Measurements from ENCODE around the gene ADK. TPM values are rescaled to one million over a fixed set of nuclear protein-coding genes. Genes with fewer than 3 reads are reported as not detected.

The ADK gene
- total RNA-seq, 1 experiment from 2014 or later = 26.8 TPM

DNA sequence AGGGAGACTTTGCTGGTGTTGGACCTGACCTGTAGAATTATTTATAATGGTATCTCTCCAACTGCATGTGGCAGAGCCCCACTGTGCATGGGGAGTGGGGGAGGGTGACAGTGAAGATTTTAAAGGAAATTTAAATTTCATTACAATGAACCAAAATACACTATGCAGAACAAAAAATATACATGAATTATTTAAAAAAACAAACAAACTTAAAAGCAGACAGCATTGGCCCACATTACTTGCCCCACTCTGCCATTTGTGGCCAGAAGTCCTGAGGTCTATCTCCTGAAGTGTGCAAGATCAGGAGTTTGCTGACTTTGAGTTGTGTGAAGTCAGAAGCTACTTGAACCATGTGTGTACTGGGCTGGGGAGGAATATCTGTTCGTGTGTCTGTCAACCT lies 40.9 kb upstream of the ADK start:
- no peak overlapping the region for H3K27ac ChIP-seq (ENCODE audit: insufficient read length, low read depth, low read length)
- H3K4me2 ChIP-seq (ENCODE audit: insufficient read depth, insufficient read length, low read length) = no peak overlapping the region
- WGBS (ENCODE audit: extremely low coverage, insufficient read length, low lambda C conversion rate) = no CpG with 5 or more reads among the region's 1 CpG

More for the DNA sequence above, 40.9 kb upstream of the ADK start:
- peaks cover 2% of the 10 kb centered on the region; the same call in 1 of the 2 replicates for H3K27me3 Mint-ChIP-seq (ENCODE audit: low read depth)
- Histone ChIP-seq H2AFZ (ENCODE audit: low read length) (no peak overlapping the region), H3K56ac (ENCODE audit: insufficient read length, low read depth, low read length) (no peak overlapping the region), H3K9me3 (ENCODE audit: control insufficient read depth, low read depth, low read length) (no peaks in the 10 kb centered on the region), H2BK12ac (ENCODE audit: insufficient read length, low read depth, low read length) (no peak overlapping the region), H2BK15ac (ENCODE audit: low read depth, low read length) (no peak overlapping the region), H3T11ph (ENCODE audit: low read length) (no peak overlapping the region), H3K4ac (ENCODE audit: low read depth, low read length) (no peak overlapping the region), H3K4me1 (ENCODE audit: insufficient read depth, low read length) (no peaks in the 10 kb centered on the region), H3K14ac (ENCODE audit: insufficient read depth, low read length) (no peak overlapping the region), H3K79me1 (ENCODE audit: insufficient read depth, low read depth, low read length, poor library complexity, severe bottlenecking) (peaks cover 6% of the 10 kb centered on the region), H3K27me3 (ENCODE audit: insufficient read depth, low read length) (no peaks in the 10 kb centered on the region), H2BK20ac (ENCODE audit: low read depth, low read length, poor library complexity, severe bottlenecking) (no peak overlapping the region), H3K9ac (ENCODE audit: extremely low read depth, insufficient read length, low read length) (no peak overlapping the region), H3K18ac (ENCODE audit: insufficient read length, low read depth, low read length) (no peak overlapping the region), H2BK120ac (ENCODE audit: low read depth, low read length, poor library complexity, severe bottlenecking) (no peak overlapping the region), H2BK5ac (ENCODE audit: insufficient read length, low read length) (no peak overlapping the region), H4K8ac (replicated peaks; ENCODE audit: insufficient read length, low read depth, low read length) (no peak overlapping the region), H3K23ac (ENCODE audit: insufficient read length, low read depth, low read length) (no peak overlapping the region), H4K91ac (ENCODE audit: insufficient read length, low read depth, low read length) (no peak overlapping the region), H3K23me2 (ENCODE audit: insufficient read length, low read depth, low read length, poor library complexity, severe bottlenecking) (no peaks in the 10 kb centered on the region), H2AK5ac (ENCODE audit: insufficient read length, low read length) (no peak overlapping the region), H3K79me2 (ENCODE audit: insufficient read depth, low read length) (no peaks in the 10 kb centered on the region), H4K5ac (ENCODE audit: insufficient read length, low read depth, low read length) (no peak overlapping the region), H4K20me1 (ENCODE audit: control insufficient read depth, insufficient read depth, insufficient read length) (no peaks in the 10 kb centered on the region)
- TF ChIP-seq, protein P1, sequence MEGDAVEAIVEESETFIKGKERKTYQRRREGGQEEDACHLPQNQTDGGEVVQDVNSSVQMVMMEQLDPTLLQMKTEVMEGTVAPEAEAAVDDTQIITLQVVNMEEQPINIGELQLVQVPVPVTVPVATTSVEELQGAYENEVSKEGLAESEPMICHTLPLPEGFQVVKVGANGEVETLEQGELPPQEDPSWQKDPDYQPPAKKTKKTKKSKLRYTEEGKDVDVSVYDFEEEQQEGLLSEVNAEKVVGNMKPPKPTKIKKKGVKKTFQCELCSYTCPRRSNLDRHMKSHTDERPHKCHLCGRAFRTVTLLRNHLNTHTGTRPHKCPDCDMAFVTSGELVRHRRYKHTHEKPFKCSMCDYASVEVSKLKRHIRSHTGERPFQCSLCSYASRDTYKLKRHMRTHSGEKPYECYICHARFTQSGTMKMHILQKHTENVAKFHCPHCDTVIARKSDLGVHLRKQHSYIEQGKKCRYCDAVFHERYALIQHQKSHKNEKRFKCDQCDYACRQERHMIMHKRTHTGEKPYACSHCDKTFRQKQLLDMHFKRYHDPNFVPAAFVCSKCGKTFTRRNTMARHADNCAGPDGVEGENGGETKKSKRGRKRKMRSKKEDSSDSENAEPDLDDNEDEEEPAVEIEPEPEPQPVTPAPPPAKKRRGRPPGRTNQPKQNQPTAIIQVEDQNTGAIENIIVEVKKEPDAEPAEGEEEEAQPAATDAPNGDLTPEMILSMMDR (conservative IDR thresholded peaks at IDR 0.05) = no peak
- DNase-seq = no peak
- no peaks in the 10 kb centered on the region for H3K9me3 Mint-ChIP-seq
- no peak overlapping the region for H3K4me3 Mint-ChIP-seq
- H3K4me1 Mint-ChIP-seq = no peaks in the 10 kb centered on the region
- peaks cover 76 to 98% (median 95%) of the 10 kb centered on the region in 3 experiments; a peak in 6 of 7 replicates for H3K36me3 Mint-ChIP-seq (ENCODE audit: insufficient read depth in 1 of 3, low read depth in 3 of 3)
- H3K27ac Mint-ChIP-seq = peak overlapping the region in 1 of 3 experiments; percentile 44; a peak in 1 of 7 replicates
